GM12891 (cell line): ENCODE data around the gene RAB1A.

Experiments used
- PAX5 ChIP-seq: IDR thresholded peaks from 2 replicates; pipeline ENCODE4 v1.6.1; 2011; ENCODE audit warnings: low read length, moderate library complexity, mild to moderate bottlenecking; ENCODE audit not compliant: insufficient read depth, severe bottlenecking
- POLR2A ChIP-seq: IDR thresholded peaks from 2 replicates; pipeline ENCODE4 v1.6.1; 2011; ENCODE audit warnings: low read depth, low read length, control low read depth
- POLR2AphosphoS5 ChIP-seq: IDR thresholded peaks from 2 replicates; pipeline ENCODE4 v1.6.1; 2011; ENCODE audit warnings: low read depth, low read length, control low read depth
- POU2F2 ChIP-seq: IDR thresholded peaks from 2 replicates; pipeline ENCODE4 v1.6.1; 2011; ENCODE audit warnings: low read depth, mild to moderate bottlenecking, control low read depth, low read length, moderate library complexity
- SPI1 ChIP-seq: IDR thresholded peaks from 2 replicates; pipeline ENCODE4 v1.6.1; 2011; ENCODE audit warnings: low read depth, low read length, control low read depth
- TAF1 ChIP-seq: IDR thresholded peaks from 2 replicates; pipeline ENCODE4 v1.6.1; 2011; ENCODE audit warnings: low read depth, low read length, control low read depth

- no peak for TF ChIP-seq POLR2A
- no peak for TF ChIP-seq TAF1
- no peak for TF ChIP-seq POLR2AphosphoS5
- TF ChIP-seq POU2F2 = no peak
- TF ChIP-seq PAX5 = no peak
- TF ChIP-seq SPI1 = no peak
Observed at GRCh38 chr2:65114921-65115320, 15.0 kb downstream of the RAB1A start.
